ENCODE data around the gene GPX6. TPM values are rescaled to one million over a fixed set of nuclear protein-coding genes. Genes with fewer than 3 reads are reported as not detected.

The GPX6 gene
- total RNA-seq, 1 experiment from 2014 or later = not detected

GRCh38 chr6:28488916-28489365 is 26.7 kb downstream of the GPX6 start:
- H3T11ph ChIP-seq (ENCODE audit: low read length) = no peak overlapping the region
- no peak for DNase-seq
- peak overlapping the region; percentile 86 to 92 for H3K4me3 Mint-ChIP-seq
- H3K14ac ChIP-seq (ENCODE audit: insufficient read depth, low read length) = no peak overlapping the region
- no peak overlapping the region for H3K56ac ChIP-seq (ENCODE audit: insufficient read length, low read depth, low read length)
- H3K4me2 ChIP-seq (ENCODE audit: insufficient read depth, insufficient read length, low read length) = peak overlapping the region; percentile 96
- H3K9me3 ChIP-seq (ENCODE audit: control insufficient read depth, low read depth, low read length) = no peaks in the 10 kb centered on the region
- H3K79me1 ChIP-seq (ENCODE audit: insufficient read depth, low read depth, low read length, poor library complexity, severe bottlenecking) = no peaks in the 10 kb centered on the region
- no peak overlapping the region for H2BK15ac ChIP-seq (ENCODE audit: low read depth, low read length)
- H2AK5ac ChIP-seq (ENCODE audit: insufficient read length, low read length) = no peak overlapping the region
- H3K23me2 ChIP-seq (ENCODE audit: insufficient read length, low read depth, low read length, poor library complexity, severe bottlenecking) = peaks cover 12% of the 10 kb centered on the region
- no peaks in the 10 kb centered on the region for H3K9me3 Mint-ChIP-seq
- no peak overlapping the region for H2BK20ac ChIP-seq (ENCODE audit: low read depth, low read length, poor library complexity, severe bottlenecking)
- no peak overlapping the region for H2BK5ac ChIP-seq (ENCODE audit: insufficient read length, low read length)
- no peak overlapping the region for H4K91ac ChIP-seq (ENCODE audit: insufficient read length, low read depth, low read length)
- H3K27ac Mint-ChIP-seq = peak overlapping the region in 1 of 3 experiments; percentile 93; a peak in 3 of 7 replicates
- no peaks in the 10 kb centered on the region; the same call in 1 of the 2 replicates for H3K27me3 Mint-ChIP-seq (ENCODE audit: low read depth)
- no peaks in the 10 kb centered on the region for H3K36me3 Mint-ChIP-seq (ENCODE audit: insufficient read depth in 1 of 3, low read depth in 3 of 3)
- H3K4me1 Mint-ChIP-seq = peaks cover 9 to 13% of the 10 kb centered on the region in 2 experiments
- H2AFZ ChIP-seq (ENCODE audit: low read length) = peak overlapping the region; percentile 81
- H3K79me2 ChIP-seq (ENCODE audit: insufficient read depth, low read length) = no peaks in the 10 kb centered on the region
- TF ChIP-seq CTCF (conservative IDR thresholded peaks at IDR 0.05) = no peak
- no peak overlapping the region for H3K9ac ChIP-seq (ENCODE audit: extremely low read depth, insufficient read length, low read length)
- no CpG with 5 or more reads among the region's 14 CpGs for WGBS (ENCODE audit: extremely low coverage, insufficient read length, low lambda C conversion rate)
- H3K23ac ChIP-seq (ENCODE audit: insufficient read length, low read depth, low read length) = no peak overlapping the region
- H3K27ac ChIP-seq (ENCODE audit: insufficient read length, low read depth, low read length) = no peak overlapping the region
- no peaks in the 10 kb centered on the region for H3K27me3 ChIP-seq (ENCODE audit: insufficient read depth, low read length)
- no peak overlapping the region for H4K8ac ChIP-seq (replicated peaks; ENCODE audit: insufficient read length, low read depth, low read length)
- H3K4me1 ChIP-seq (ENCODE audit: insufficient read depth, low read length) = no peaks in the 10 kb centered on the region
- no peak overlapping the region for H4K5ac ChIP-seq (ENCODE audit: insufficient read length, low read depth, low read length)
- no peak overlapping the region for H2BK12ac ChIP-seq (ENCODE audit: insufficient read length, low read depth, low read length)
- no peak overlapping the region for H2BK120ac ChIP-seq (ENCODE audit: low read depth, low read length, poor library complexity, severe bottlenecking)
- no peaks in the 10 kb centered on the region for H4K20me1 ChIP-seq (ENCODE audit: control insufficient read depth, insufficient read depth, insufficient read length)
- no peak overlapping the region for H3K18ac ChIP-seq (ENCODE audit: insufficient read length, low read depth, low read length)
- no peak overlapping the region for H3K4ac ChIP-seq (ENCODE audit: low read depth, low read length)

Data from H9 (cell line).